Nephron progenitor cell (in vitro differentiated cells): Measurements from ENCODE around the gene CALHM2.
A peak's percentile ranks its signal among the peaks of the same experiment; 100 is the strongest.

Experiments
- DNase-seq: peaks from one replicate; pipeline ENCODE4 v3.0.0; 2021
- H3K27ac Mint-ChIP-seq: 2 replicates; pipeline ENCODE4 v1.8.0; 2021; ENCODE audit warnings: mild to moderate bottlenecking, moderate library complexity, mixed read lengths
- H3K27me3 Mint-ChIP-seq: 2 replicates; pipeline ENCODE4 v1.8.0; 2021; ENCODE audit warnings: mild to moderate bottlenecking, low read depth, mixed read lengths; ENCODE audit not compliant: poor library complexity
- H3K36me3 Mint-ChIP-seq: 2 replicates; pipeline ENCODE4 v1.8.0; 2021; ENCODE audit warnings: low read depth, mixed read lengths
- H3K4me1 Mint-ChIP-seq: 2 replicates; pipeline ENCODE4 v1.8.0; 2021; ENCODE audit warnings: mixed read lengths
- H3K4me3 Mint-ChIP-seq: 2 replicates; pipeline ENCODE4 v1.8.0; 2021; ENCODE audit warnings: mild to moderate bottlenecking, moderate library complexity, mixed read lengths
- H3K9me3 Mint-ChIP-seq: 2 replicates; pipeline ENCODE4 v1.8.0; 2021; ENCODE audit warnings: mild to moderate bottlenecking, moderate library complexity, mixed read lengths
- CTCF ChIP-seq: fragments of 200-600 bp; sonication (generic); IDR thresholded peaks from 2 replicates; pipeline ENCODE4 v1.5.0; 2021; ENCODE audit warnings: antibody characterized with exemption

CALHM2 gene

GRCh38 chr10:103416436-103417147, 35.6 kb downstream of the CALHM2 start:
- no peak overlapping the region for H3K27ac Mint-ChIP-seq
- H3K36me3 Mint-ChIP-seq = peaks cover 79% of the 10 kb centered on the region
- H3K9me3 Mint-ChIP-seq = no peaks in the 10 kb centered on the region
- H3K27me3 Mint-ChIP-seq = no peaks in the 10 kb centered on the region
- TF ChIP-seq CTCF = peak; percentile 56
- H3K4me1 Mint-ChIP-seq = no peaks in the 10 kb centered on the region
- no peak overlapping the region for H3K4me3 Mint-ChIP-seq
- DNase-seq = peak; percentile 51

DNA sequence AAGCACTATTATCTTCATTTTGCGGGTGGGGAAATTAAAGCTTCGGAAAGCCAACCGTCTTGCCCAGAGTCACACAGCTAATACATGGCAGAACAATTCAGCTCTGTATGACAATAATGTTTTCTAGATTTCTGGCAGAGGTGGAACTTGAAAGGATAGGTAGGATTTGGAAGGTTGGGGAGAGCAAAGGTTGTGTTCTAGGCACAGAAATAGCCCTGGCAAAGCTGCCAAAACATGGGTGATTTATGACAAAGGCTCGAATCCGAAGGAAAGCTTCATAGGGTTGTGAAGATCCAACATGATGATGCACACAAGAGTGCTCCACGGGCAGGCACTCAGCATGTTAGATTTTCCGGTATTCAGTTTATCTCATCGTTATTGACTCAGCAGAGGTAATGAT, 36.6 kb downstream of the CALHM2 start:
- H3K36me3 Mint-ChIP-seq = peaks cover 72% of the 10 kb centered on the region

DNA sequence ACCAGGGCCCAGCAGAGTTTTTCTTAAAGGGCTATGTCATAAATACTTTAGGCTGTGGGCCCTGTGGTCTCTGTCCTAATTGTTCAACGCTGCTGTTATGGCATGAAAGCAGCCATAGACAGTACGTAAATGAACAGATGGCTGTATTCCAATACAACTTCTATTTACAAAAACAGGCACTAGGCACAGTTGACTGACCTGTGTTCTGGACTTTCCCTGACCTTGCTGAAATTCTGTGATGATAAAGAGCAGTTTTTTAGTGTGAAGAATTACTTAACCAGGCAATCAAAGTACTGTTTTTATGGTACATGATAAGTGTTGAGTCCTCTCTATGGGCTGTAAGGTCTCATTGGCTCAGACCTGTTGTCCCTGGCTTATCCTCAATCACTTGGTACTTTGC, 38.6 kb downstream of the CALHM2 start:
- no peaks in the 10 kb centered on the region for H3K9me3 Mint-ChIP-seq
- H3K36me3 Mint-ChIP-seq = peaks cover 74% of the 10 kb centered on the region
- no peak overlapping the region for H3K27ac Mint-ChIP-seq
- DNase-seq = no peak
- H3K27me3 Mint-ChIP-seq = no peaks in the 10 kb centered on the region
- no peak for TF ChIP-seq CTCF
- no peak overlapping the region for H3K4me3 Mint-ChIP-seq
- H3K4me1 Mint-ChIP-seq = no peaks in the 10 kb centered on the region

More for the DNA sequence above, 36.6 kb downstream of the CALHM2 start:
- no peaks in the 10 kb centered on the region for H3K9me3 Mint-ChIP-seq
- no peak for TF ChIP-seq CTCF
- H3K4me3 Mint-ChIP-seq = no peak overlapping the region
- no peaks in the 10 kb centered on the region for H3K27me3 Mint-ChIP-seq
- no peaks in the 10 kb centered on the region for H3K4me1 Mint-ChIP-seq
- no peak overlapping the region for H3K27ac Mint-ChIP-seq
- no peak for DNase-seq

DNA sequence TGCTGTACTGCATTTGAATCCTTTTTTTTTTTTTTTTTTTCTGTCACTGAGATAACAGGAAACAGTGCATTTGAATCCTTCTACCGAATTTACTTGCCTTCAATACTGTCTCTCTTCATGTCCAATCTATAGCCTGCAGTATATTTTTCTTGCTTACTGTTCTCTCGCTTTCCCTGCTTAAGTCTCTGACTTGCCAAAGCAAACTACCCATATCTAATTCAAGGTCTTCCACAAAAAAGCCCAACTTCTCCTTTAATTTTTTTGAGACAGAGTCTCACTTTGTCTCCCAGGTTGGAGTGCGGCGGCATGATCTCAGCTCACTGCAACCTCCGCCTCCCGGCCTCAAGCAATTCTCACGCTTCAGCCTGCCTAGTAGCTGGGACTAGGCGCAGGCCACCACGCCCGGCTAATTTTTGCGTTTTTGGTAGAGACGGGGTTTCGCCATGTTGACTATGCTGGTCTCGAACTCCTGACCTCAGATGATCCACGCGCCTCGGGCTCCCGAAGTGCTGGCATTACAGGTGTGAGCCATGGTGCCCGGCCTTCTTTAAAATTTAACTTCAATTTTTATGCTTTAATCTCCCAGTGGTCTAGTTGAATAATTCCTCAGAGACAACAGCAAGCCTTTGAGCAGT, 54.9 kb downstream of the CALHM2 start:
- peak overlapping the region; percentile 99 for H3K27ac Mint-ChIP-seq
- peaks cover 2% of the 10 kb centered on the region for H3K27me3 Mint-ChIP-seq
- H3K4me3 Mint-ChIP-seq = peak overlapping the region; percentile 100
- peaks cover 53% of the 10 kb centered on the region for H3K36me3 Mint-ChIP-seq
- no peak for TF ChIP-seq CTCF
- no peaks in the 10 kb centered on the region for H3K9me3 Mint-ChIP-seq
- H3K4me1 Mint-ChIP-seq = peaks cover 57% of the 10 kb centered on the region
- DNase-seq = peak; percentile 9

DNA sequence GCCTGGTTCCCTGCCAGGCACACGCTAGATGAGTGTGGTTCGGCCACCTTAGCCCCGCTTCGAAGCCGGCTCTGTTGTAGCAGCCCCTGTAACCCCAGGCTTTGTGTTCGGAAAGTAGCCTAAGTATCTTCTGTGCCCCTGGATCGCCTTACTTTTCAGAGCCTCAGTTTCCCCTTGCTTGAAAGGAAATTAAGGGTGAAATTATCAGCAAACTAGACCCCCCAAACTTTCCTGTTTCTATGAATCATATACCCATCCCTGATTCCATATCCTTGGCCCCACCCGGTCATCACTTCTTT, 55.4 kb downstream of the CALHM2 start:
- no peak for DNase-seq
- Mint-ChIP-seq H3K4me3 (peak overlapping the region; percentile 100), H3K4me1 (peaks cover 57% of the 10 kb centered on the region), H3K27me3 (peaks cover 2% of the 10 kb centered on the region), H3K27ac (peak overlapping the region; percentile 99), H3K36me3 (peaks cover 52% of the 10 kb centered on the region), H3K9me3 (no peaks in the 10 kb centered on the region)
- TF ChIP-seq CTCF = no peak
